Measurements from ENCODE around the gene TMEM95.
A peak's percentile ranks its signal among the peaks of the same experiment; 100 is the strongest.
"Not testable (repeated sequence)": the region's sequence is repeated elsewhere in the genome, so short reads cannot be mapped to it uniquely, and the experiment has no call there.

The TMEM95 gene

GRCh38 chr17:7347630-7348477, 7.1 kb upstream of the TMEM95 start:
- no peak for DNase-seq

GRCh38 chr17:7348478-7349242, 6.3 kb upstream of the TMEM95 start:
- DNase-seq = no peak

GRCh38 chr17:7351665-7352502, 3.1 kb upstream of the TMEM95 start, which contains the start of gene KCTD11:
Gene KCTD11 (plus strand): TSS chr17:7352162.
- peak; percentile 5 for DNase-seq

- no peak for DNase-seq
These were observed 2.5 kb upstream of the TMEM95 start for GRCh38 chr17:7352503-7352889.

GRCh38 chr17:7352910-7353635, 1.9 kb upstream of the TMEM95 start:
- DNase-seq = no peak

DNA sequence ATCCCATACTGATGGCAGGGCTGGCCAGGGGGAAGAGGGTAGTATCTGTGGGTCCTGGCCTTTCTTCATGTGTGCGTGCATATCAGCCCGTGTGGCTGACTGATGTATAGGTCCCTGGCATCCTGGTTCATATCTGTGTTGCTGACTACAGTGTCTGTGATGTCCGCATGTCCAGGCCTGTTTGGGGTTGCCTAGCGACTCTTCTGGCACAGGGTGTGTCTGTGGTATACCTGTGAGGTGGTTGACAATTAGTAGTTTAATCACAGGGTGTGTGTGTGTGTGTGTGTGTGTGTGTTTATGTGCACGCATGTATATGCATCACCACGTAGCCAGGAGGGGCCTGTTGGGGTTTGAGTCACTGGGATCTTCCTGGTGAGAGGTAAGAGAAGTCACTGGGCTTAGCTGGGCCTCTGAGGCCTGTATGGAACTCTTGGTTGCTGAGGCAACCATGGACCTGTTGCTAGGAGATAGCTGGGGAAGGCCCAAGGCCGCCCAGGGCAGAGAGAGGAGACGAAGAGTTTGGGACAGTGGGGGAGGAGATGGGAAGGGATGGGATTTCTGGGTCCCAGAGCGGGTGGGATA, 603 bp upstream of the TMEM95 start:
- no peak for DNase-seq

DNA sequence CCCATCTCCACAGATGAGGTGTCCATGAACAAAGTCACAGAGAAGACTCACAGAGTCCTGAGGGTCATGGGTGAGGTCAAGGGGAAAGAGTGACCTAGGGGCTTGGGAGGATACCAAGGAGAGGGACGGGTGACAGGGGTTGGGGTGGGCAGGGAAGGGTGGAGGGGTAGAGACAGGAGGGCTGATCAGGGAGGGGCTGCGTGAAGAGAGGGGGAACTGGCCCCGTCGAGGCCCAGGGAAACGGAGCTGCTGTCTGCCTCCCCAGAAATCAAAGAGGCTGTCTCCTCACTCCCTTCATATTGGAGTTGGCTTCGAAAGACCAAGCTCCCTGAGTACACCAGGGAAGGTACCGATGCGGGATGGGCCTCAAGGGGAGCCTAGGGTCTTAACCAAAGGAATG, 617 bp downstream of the TMEM95 start:
- no peak for DNase-seq

DNA sequence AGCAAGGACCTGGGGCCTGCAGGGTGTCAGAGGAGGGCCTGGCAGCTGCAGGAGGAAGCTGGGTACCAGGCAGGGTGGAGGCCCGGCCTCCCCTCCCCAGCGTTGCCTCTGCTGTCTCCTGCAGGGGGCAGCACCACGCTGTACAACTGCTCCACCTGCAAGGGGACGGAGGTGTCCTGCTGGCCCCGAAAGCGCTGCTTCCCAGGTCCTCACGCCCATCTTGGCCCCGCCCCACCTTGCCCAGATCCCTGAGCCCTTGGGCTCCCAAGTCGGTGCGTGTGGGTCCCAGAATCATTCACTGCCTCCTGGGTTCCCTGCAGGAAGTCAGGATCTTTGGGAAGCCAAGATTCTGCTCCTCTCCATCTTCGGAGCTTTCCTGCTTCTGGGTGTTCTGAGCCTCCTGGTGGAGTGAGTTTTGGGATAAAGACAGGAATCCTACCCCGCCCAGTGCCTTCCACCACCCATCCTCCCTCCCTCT, 1.2 kb downstream of the TMEM95 start:
- DNase-seq = peak; percentile 40

- DNase-seq = no peak
These were observed 1.8 kb downstream of the TMEM95 start for GRCh38 chr17:7356756-7357155.

DNA sequence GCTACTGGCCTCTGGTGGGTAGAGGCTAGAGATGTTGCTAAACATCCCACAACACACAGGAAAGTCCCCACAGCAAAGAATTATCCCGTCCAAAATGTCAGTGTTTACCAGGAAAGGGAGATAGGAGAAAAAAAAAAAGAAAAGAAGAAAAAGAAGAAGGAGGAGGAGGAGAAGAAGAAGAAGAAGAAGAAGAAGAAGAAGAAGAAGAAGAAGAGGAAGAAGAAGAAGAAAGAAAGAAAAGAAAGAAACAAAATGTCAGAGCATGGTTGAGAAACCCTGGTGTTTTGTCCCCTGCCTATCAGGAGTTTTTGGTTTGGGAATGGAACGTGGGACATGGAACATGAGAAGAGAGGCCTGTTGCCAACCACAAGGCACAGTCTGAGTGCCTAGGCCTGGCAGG, 2.4 kb downstream of the TMEM95 start:
- DNase-seq = no peak

- no peak for DNase-seq
These were observed 7.0 kb downstream of the TMEM95 start for GRCh38 chr17:7361906-7362305.

- DNase-seq = no peak
These were observed 8.4 kb downstream of the TMEM95 start for GRCh38 chr17:7363311-7363710.

- not testable (repeated sequence) for DNase-seq
These were observed 11.0 kb downstream of the TMEM95 start for GRCh38 chr17:7365963-7366362.

- DNase-seq = no peak
These were observed 12.1 kb downstream of the TMEM95 start for GRCh38 chr17:7367083-7367482.

GRCh38 chr17:7367918-7368598, 13.1 kb downstream of the TMEM95 start:
- no peak for DNase-seq

- not testable (repeated sequence) for DNase-seq
These were observed 13.6 kb downstream of the TMEM95 start for GRCh38 chr17:7368599-7368994.

DNA sequence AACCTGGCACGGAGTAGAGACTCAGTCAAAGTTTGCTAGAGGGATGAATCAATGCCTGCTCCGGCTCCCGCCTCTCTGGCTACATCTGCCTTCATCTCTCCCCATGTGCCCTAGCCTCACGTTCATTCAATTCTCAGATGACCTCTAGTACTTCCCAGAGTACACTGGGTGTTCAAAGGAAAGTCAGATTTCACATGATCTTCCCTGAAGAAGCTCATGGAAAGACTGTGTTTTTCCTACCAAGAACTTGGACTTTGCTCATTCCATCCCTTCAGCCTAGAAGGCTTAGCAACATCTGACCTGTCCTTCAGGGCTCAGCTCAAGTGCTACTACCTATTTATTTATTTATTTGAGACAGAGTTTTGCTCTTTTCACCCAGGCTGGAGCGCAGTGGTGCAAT, 14.9 kb downstream of the TMEM95 start:
- no peak for DNase-seq

- no peak for DNase-seq
These were observed 15.9 kb downstream of the TMEM95 start for GRCh38 chr17:7370853-7371252.

GRCh38 chr17:7374353-7374752, 19.4 kb downstream of the TMEM95 start:
- DNase-seq = no peak

DNA sequence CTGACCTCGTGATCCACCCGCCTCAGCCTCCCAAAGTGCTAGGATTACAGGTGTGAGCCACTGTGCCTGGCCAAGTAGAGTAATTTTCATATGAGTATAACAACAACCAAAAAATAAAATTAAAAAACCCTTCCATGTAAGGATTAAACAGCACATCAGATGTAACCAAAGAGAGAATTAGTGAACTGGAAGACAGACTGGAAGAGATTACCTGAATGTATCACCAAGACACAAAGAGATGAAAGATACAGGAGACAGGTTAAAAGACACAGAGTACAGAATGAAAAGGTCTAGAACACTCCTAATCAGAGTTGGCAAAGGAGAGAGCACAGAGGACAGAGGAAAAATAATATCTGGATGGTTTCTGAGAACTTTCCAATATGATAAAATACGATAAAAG, 24.2 kb downstream of the TMEM95 start:
- no peak for DNase-seq

DNA sequence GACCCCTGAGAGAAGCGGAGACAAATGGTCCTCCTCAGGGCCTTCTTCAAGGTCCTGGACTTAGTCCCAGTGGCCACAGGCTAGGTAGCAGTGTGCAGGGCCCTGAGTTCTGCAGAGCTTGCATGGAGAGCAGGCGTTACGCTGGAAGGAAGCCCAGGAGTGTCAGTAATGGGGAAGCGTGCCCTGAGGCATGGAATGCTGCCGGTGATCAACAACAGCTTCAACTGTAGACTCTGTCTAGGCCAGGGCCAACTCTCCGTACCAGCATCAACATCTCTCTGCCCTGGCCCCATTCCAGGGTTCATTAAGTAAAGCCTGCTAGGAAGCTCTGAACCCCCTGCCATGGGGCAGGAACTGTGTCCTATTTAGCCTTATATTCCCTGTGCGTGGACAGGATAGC, 25.4 kb downstream of the TMEM95 start:
- peak; percentile 2 for DNase-seq

Measured in NCI-H1092 treated with DMSO at 0.1 percent for 48 hours (cell line).